ENCODE measurements around the gene SLC1A3.
"Not testable (repeated sequence)": the region's sequence is repeated elsewhere in the genome, so short reads cannot be mapped to it uniquely, and the experiment has no call there.

Gene SLC1A3

DNA sequence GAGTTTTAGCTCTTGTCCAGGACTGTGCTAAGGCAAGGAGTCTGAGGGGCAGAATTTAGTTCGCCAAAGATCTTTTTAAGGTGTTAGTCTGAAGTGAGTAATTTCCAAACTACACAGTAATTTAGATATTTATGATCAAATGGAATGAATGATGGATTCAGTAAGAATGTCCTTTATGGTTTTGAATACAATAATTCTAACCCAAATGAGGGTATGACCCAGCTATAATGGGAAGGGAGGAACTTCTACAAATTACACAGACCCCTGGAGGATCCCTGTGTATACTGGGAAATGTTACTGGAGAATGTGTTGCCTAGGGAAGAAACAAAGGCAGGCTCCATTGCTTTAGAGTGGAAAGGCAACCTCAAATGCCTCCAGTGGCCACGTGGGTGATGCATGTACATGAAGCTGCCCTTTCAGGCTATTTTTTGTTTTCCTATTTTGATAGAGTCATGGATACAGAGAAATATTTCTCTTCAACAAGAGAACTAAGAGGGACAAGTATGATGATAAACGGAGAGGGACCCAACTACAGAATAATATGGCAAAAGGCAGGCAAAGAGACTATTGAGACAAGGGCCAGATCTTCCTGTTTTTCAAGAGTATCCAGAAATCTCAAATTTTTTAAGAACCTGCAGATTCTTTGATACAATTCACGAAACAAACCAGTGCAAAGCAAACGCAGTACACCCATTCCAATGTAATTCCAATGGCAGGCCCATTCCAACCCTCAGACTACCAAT lies 25.4 kb downstream of the SLC1A3 start:
- DNase-seq, result no peak

DNA sequence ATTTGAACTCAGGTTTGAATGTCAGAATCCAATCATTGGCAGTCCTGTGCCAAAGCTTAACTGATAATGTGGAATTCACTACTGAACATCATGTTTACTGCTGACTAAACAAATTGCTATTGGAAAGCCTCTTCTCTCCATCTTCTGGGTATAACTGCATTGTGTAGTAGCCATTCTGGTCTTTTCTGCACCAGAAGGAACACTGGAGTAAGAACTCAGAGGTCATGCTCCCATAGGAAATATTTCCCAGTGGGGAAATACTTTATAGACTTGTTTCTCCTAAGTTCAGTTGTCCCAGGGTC lies 25.9 kb downstream of the SLC1A3 start:
- no peak for DNase-seq

DNA sequence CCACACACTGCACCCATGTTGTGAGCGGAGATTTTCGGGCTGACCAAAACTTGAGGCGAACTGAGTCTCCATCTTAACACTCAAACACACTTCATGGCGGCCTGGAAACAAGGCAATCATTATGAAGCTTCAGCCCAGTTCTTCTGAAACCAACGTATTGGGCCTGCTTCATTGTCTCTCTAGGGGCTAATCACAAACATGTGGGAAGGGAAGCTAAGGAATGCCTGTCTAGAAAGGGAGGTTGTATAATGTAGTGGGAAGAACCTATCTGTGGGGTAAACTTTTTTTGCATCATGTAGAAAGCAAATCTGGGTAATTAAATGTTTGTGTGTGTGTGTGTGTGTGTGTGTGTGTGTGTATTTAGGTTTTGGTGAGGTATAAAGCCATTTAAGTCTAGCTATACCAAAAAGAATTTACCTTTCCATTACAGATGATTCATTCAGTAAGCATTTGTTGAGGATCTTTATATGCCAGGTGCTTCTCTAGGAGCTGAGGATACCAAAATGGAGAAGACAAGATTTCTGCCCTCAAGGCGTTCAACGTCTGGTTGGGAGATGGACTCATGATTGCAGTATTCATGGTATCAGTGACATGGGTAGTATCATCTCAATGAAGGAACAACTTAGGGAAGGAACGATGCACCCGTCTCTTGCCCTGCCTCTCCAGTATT lies 29.4 kb downstream of the SLC1A3 start:
- no peak for DNase-seq

DNA sequence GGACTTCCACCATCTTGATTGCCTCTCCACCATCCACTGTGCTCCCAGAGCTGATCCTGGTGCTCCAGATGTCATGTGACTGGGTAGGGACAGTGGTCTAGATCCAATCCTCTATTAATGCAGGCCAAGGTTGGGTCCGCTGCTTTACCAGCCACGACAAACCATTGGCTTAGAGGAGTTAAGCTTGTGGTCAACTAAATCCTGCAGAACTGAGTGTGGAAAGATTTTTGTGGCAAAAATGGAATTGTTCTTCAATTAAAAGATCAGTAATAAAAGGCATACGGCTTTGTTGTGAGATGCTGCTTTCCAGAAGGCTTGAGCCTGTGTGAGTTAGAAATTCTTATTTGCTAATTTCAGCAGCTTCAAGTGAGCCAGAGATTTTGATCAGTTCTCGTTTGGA lies 30.7 kb downstream of the SLC1A3 start:
- no peak for DNase-seq

DNA sequence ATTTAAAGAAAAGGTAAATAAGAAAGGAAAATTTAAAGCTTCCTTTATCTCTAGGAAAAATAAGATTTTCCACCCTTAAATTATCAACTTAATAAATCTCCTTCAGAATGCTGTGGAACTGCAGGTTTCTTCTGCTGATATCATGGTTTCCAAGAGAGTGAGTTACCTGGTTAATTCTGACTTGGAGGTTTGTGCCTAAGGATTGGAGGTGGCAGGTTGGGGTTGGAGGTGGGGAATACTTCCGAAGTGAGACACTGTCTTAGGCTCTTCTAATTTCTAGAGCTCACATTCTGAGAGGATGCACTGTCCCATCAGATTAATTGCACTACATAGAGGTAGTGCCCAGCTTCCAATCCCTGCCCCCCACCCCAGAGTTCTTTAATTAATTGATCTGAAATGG lies 31.1 kb downstream of the SLC1A3 start:
- DNase-seq, result no peak

DNA sequence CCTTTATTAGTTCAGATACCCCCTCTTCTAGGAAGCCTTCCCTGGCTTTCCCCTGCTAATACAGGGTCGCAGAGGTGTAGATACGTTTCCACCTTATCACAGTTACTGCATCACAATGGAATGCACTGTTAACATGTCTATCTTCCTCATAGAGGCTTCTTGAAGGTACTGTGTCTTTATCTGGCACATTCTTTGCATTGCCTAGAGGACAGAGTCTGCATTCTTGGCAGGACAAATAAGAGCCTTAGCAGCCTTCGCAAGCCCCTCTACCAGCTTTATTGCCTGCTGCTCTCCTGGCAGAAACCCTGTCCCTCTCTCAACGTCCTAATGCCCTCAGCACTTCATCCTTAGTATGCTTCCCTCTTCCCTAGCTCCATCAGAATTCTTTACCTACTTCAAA lies 31.6 kb downstream of the SLC1A3 start:
- no peak for DNase-seq

DNA sequence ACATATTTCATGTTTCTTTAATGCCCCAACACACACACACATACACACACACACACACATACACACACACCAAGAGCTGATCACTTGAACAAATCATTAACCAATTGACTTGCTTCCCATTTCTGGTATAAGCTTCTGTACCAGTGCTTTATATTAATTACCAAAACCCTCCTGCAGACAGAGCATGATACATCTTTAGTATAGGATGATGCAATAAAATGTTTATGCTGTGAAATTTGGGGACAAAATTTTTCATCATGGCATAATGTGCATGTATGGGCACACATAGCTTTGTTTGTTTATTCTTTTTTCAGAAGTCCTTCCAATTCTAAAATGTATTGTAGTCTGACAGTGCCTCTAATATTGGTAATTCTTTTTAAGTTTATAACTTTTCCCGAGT lies 34.5 kb downstream of the SLC1A3 start:
- DNase-seq, result no peak

DNA sequence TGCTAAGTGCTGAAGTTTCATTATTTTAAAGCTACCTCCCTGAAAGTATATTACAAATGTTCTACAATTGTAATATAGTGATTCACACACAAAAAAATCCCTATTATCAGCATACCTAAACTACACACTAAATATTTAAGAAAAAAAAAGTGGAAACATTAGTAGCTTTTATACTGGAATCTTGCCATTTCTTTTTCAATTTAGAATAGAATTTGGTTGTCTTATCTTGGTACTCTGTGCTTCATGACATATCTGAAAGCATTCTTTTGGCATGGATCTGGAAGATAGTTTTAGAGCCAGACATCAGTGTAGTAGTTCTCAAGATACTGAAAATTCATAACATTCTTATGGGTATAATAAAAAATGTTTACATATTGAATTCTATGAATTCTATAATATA lies 35.0 kb downstream of the SLC1A3 start:
- no peak for DNase-seq

DNA sequence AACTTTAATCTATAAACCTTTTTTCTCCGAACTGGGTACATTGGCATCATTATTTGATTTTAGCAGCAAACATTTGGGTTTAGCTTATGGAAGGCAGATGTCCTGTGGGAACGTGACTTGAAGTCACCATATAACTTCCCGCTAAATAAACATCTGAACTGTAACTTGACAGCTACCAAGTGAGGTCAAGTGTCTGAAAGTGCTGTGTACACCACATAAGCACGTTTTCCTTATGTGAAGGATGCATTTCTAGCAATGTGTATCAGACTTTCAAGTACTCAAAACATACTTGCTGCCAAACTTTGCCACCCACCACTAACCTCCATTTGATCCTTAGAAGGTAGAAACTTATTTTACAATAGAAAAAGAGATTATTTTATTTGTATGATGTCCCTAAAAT lies 35.7 kb downstream of the SLC1A3 start:
- no peak for DNase-seq

DNA sequence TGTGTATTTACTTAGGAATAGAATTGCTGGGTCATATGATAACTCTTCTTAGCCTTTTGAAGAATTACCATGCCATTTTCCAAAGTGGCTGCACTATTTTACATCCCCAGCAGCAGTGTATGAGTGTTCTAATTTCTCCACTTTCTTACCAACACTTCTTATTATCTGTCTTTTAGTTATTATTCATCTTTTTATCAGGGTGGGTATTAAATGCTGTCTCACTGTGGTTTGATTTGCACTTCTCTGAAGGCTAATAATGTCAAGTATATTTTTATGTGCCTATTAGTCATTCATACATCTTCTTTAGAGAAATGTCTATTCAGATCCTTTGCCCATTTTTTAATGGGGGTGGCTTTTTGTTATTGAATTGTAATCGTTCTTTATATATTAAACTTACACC lies 36.8 kb downstream of the SLC1A3 start:
- DNase-seq, result no peak

DNA sequence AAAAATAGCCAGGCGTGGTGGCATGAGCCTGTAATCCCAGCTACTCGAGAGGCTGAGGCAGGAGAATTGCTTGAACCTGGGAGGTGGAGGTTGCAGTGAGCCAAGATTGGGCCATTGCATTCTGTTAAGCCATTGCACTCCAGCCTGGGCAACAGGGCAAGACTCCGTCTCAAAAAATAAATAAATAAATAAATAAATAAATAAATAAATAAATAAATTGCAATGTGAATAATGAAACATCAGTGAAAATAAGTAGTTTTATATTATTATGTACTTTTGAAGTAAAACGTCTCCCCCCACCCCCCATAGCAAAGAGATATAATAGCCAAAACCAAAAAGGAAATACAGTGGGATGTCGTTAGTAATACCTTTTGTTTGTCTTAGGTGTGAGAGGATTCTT lies 37.4 kb downstream of the SLC1A3 start:
- not testable (repeated sequence) for DNase-seq

DNA sequence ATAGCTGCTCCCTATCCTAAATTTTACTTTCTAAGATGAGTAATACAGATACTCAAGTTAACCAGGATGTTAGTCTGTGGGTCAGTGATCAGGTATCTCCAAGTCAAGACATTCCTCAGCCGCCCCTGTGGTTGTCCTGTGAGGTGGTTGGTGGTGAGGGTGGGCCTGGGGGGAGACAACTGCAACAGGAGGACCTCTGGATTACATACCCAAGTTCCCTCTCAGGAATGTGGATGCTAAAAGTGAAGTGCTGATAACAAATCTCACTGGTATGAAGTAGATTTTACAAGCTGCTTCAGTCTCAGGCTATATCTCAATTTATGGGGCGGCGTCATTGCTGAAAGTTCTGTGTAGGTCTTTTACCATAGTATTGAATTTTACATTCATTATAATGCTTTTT lies 38.3 kb downstream of the SLC1A3 start:
- no peak for DNase-seq

DNA sequence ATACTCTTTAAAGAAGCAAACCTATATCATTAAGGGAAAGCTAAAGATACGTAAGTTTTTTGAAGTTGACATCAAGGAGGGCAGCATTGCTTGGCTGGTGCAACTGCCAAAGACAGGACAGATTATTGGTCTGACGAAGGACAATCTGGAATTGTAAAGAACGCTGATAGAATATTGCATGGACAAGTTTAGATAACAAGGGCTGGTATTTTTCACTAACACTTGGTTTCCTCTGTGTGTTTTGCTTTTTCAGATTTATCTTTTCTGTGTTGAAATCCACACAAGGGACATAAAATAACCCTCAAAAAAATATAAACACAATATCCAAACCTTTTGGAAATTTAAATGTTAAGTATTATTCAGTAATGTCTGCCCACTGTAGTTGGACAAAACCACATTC lies 39.7 kb downstream of the SLC1A3 start:
- DNase-seq, result no peak

DNA sequence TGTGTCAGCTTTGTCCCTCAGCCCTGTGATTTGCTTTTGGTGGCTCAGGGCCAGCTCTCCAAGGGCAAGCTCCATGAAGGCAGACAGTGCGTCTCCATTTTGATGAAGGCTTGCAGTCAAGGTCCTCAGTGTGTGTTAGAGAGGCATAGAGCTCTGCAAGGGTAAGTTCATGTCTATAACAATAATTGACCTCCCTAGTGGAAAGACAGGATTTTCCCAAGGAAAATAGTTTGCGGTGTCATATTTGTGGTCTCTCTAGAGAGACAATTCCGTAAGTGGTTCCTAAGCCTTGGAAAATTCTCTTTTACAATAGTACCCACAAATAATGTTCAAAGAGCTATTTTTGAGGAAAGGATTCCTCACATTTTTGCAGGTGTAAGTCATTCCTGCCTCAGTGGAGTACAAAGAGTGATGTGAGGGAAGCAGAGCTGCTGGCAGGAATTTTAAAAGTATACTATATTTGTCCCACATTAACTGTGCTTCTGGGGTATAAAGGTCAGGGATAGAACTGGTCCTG lies 40.2 kb downstream of the SLC1A3 start:
- no peak for DNase-seq

DNA sequence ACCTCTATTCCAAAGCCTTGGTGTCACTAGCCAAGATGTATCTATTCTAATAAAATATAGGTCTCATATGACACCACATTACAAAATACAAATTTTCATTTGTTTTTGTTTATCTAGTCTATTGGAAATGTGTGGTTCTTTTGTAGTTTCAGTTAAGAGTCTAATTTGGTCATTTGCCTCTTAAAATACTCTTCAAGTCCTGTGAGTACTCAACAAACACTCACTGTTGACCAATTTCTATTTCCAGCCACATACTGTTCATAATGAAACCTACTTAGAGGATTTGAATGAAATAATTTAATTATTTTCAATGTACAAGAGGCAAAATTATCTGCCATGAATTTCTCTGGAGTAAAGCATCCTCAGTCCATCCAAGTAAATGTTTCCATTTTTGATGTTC lies 40.6 kb downstream of the SLC1A3 start:
- DNase-seq, result no peak

DNA sequence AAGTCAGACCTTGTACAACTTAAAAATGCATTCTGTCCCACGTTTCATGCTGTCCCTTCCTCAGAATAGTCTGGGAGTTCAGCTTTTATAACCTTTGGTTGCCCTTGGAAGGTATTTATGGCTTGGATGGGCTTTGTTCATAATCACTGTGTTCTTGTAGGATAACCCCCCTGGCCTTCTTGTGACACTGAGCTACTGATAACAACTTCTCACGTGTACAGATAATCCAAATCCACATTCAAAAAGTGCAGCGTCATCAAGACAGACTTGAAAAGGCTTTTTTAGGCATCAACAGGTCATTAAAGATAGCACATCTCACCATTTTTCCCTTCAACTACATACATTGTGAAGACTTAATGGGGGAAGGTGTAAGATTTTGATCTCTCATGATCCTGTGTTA lies 42.0 kb downstream of the SLC1A3 start:
- no peak for DNase-seq

DNA sequence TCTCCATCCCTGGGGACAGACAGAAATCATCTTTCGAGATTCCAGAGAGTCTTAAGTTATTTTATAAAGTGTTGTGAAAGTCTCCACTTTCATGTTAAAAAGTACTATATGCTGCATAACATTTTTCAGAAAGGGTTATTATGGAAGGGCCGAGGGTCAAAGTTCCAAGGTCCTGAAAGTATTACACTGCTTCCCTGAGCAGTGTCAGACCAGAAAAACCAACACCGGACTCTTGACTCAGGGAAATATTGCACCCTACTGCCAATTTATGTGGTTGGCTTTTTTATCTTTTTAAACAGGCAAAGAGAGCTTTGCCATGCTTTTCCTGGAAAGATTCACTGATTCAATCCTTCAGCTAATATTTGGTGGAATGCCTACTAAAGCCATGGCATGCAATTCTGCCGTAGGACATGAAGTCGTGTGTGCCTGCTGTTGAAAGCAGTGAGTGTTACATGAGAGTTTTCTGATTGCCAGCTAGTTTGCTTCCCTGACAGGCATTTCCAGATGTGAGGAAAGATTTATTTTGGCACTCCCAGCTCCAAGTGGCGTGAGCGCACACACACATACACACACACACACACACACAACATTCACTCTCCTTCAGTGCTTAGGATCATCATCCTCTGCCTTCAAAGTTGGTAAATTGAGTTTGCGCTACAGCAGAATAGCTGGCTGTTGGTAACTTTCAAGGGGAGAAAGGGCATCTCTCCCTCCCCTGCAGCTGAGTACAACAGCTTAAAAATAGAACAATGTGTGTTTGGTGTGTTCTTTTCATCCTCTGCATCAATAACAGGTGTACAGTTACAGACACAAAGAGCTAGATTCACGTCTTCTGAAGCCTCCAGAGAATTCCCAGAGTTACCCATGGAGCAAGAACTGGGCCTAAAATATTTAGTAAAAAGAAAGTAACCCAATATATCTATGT lies 45.6 kb downstream of the SLC1A3 start:
- no peak for DNase-seq

DNA sequence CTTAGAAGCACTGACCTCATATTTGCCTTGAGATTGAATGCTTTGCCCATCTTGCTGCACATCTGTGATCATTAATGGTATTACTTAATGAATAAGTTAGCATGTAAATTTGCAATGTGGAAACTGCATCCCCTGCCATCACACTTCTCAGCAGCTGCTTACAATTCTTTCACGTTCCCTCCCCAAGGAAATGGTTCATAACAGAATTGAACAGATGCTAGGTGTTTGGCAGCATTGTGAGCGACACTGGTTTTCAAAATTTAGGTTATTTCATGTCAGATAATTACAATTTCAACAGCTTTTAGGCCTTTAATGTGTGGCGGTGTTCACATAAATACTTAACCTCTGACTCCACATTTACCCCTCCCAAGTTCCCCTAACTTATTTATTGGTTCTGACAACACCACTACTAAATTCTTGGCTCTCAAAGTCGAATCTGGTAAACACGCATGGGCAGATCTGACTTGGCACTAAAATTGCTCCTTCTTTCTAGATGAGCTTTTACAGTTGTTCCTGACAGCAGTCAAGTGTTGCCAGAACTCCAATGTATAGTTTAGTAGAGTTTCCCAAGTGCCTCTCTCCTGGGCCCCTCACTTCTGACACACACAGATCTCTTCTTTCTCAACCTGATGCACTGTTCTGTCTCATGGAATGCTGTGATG lies 46.8 kb downstream of the SLC1A3 start:
- no peak for DNase-seq

DNA sequence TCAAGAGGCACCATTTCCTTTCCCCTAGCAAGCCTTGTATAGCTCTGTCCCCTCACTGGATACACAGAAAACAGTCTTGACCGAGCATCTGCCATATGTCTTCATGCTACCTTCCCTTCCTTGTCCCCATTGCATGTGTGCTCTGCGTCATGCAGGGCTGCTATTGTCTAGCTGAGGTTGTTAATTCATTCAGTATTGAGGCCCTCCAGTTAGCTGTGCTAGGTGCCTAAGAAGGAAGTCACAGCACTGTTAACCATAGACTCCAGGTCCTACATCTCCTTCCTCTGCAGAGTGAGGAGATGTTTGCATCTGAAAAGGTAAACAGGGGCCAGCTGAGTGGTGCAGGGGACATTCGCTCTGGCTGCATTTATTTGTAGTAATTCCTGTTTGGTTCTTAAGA lies 48.2 kb downstream of the SLC1A3 start:
- no peak for DNase-seq

DNA sequence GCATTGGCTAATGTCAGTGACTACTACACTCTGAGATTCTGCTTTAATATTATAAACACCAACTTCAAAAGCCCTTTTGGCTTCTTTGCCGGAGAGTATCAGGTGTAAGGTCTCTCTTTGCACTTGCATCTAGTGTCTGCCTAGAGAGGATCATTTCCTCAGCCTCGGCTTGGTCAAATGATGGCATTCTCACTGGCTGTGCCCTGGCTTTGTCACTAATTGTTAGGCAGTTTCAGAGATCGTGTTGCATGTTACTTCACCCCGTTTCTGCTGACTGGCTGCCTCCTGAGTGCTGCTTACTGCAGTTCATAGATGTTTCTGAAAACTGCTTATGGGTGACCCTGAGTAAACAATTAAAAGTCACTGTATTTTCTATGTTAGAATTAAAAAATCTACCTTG lies 48.8 kb downstream of the SLC1A3 start:
- DNase-seq, result no peak

DNA sequence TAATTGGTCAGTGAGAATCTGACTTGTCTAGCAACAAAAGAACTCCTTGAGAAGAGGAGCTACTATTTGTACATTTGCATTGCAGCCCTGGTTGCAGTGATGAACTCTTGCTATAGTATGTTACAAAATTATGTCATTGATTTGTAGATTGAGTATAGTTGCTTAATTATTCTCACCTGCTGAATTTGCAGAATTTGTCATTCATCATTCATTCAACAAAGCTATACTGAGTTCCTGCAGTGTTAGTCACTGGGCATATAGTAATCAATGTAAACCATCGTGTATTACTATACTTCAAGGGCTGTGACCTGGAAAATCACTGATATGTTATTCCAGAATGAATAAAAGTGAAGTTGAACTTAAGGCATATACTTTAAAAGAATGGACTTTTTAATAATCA lies 50.1 kb downstream of the SLC1A3 start:
- DNase-seq, result no peak

DNA sequence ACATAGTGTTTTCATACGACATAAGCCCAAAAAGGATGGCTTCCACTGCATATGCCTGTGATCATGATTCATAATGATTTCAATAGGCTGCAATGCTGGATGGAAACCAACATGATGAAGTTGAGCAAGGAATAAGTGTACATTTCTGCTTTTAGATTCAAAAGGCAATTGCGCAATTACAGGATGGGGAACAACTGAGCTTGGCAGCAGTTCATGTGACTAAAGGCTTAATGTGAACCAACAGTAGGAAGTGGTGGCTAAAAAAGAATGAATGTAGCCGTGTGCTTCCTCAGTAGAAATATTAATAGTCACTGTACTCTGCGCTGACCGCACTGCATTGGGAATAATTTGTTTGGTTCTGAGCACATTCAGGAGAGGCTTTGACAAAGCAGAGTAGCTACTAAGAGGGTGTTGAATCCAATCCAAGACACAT lies 51.2 kb downstream of the SLC1A3 start:
- DNase-seq, result no peak

DNA sequence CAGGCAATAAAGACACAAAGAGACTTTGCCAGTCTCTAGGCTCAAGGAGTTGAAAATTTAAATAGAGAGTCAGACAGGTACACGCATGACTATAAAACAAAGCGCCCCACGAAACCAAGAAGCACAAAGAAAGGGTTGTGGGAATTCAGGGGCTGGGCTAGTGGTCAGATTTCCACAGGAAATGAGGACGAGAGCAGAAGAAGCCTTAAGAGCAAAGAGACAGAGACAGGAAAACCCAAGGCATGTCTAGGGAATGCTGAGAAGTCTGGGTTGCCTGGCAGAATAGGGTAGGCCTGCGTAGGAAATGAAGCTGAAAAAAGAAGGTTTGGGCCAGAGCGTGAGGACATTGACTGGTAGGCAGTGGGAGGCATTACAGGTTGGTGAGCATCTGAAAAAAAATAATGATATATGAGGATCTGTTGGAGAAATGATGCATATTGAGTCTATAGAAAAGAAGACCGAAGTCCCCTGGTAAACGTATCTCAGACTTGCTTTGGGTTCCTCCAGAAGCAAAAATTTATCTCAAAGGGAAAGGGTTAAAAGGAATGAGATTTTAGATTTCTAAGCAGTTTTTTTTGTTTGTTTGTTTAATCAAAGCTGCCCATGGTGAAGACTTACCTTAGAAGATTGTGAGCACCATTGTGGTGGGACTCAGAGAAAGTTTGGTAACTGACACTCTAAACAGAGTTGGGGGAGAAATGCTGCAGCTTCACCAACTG lies 51.8 kb downstream of the SLC1A3 start:
- no peak for DNase-seq

Data from NCI-H526 treated with DMSO at 0.1 percent for 48 hours (cell line).